Fibroblast of the aortic adventitia (primary cell): ENCODE data around the gene NLRP5. TPM values are rescaled to one million over a fixed set of nuclear protein-coding genes. Genes with fewer than 3 reads are reported as not detected.
"Not testable (repeated sequence)": the region's sequence is repeated elsewhere in the genome, so short reads cannot be mapped to it uniquely, and the experiment has no call there.

ENCODE experiments used
- DNase-seq: peaks from one replicate; pipeline ENCODE4 v3.0.0-alpha.2; 2010; ENCODE audit warnings: low read depth
- H3K4me3 ChIP-seq: 2 replicates; pipeline ENCODE4 v1.5.1; 2011; ENCODE audit warnings: low read depth, mild to moderate bottlenecking, control low read depth, low read length, moderate library complexity
- CTCF ChIP-seq: IDR thresholded peaks from 2 replicates; pipeline ENCODE4 v1.5.1; 2011; ENCODE audit warnings: mild to moderate bottlenecking, low read length, control low read depth, inconsistent platforms; ENCODE audit not compliant: insufficient read depth
- total RNA-seq: library from RNA; depleted of rRNA; stranded (reverse); fragments of >200 nt; gene quantifications from 2 replicates; pipeline ENCODE4 v1.2.3, GENCODE V29; 2012; ENCODE audit warnings: low replicate concordance

NLRP5 gene
- total RNA-seq, 1 donor: not detected

- TF ChIP-seq CTCF: no peak
- DNase-seq: no peak
- H3K4me3 ChIP-seq: no peak overlapping the region
Measured at GRCh38 chr19:56103027-56103614, 116.5 kb downstream of the NLRP5 start.

- no peak for DNase-seq
- no peak for TF ChIP-seq CTCF
- no peak overlapping the region for H3K4me3 ChIP-seq
Measured at GRCh38 chr19:56104423-56104822, 117.8 kb downstream of the NLRP5 start.

GRCh38 chr19:56105090-56105701 is 118.6 kb downstream of the NLRP5 start:
- H3K4me3 ChIP-seq: no peak overlapping the region
- peak; percentile 42 for TF ChIP-seq CTCF
- DNase-seq: peak; percentile 40

- not testable (repeated sequence) for H3K4me3 ChIP-seq, DNase-seq
Measured at GRCh38 chr19:56105831-56106396, 119.3 kb downstream of the NLRP5 start.

GRCh38 chr19:56106397-56106849 is 119.8 kb downstream of the NLRP5 start:
- no peak for DNase-seq
- TF ChIP-seq CTCF: no peak
- H3K4me3 ChIP-seq: no peak overlapping the region

GRCh38 chr19:56106993-56107392 is 120.4 kb downstream of the NLRP5 start:
- no peak overlapping the region for H3K4me3 ChIP-seq
- no peak for DNase-seq
- TF ChIP-seq CTCF: no peak

GRCh38 chr19:56107626-56108351 is 121.2 kb downstream of the NLRP5 start:
- TF ChIP-seq CTCF: no peak
- no peak for DNase-seq
- no peak overlapping the region for H3K4me3 ChIP-seq
